Uterus (tissue), 2 donors: ENCODE measurements around the gene LONRF3.

Source experiments
- POLR2A ChIP-seq, 2 donors: fragments of 450-650 bp; IDR thresholded peaks; one replicate each; pipeline ENCODE4 v1.6.1; 2016; ENCODE audit warnings: antibody characterized with exemption in 2 of 2, mild to moderate bottlenecking in 1 of 2, moderate library complexity in 1 of 2
- TF ChIP-seq, protein P1 (sequence below), 4 experiments: fragments of 200-600 bp in 2 of 4; fragments of 450-650 bp in 2 of 4; sonication (generic) in 2 of 4; IDR thresholded peaks; one replicate each; pipeline ENCODE4 v1.5.1; 2016 to 2019; ENCODE audit warnings: antibody characterized with exemption in 4 of 4, mild to moderate bottlenecking in 2 of 4, moderate library complexity in 1 of 4

DNA sequence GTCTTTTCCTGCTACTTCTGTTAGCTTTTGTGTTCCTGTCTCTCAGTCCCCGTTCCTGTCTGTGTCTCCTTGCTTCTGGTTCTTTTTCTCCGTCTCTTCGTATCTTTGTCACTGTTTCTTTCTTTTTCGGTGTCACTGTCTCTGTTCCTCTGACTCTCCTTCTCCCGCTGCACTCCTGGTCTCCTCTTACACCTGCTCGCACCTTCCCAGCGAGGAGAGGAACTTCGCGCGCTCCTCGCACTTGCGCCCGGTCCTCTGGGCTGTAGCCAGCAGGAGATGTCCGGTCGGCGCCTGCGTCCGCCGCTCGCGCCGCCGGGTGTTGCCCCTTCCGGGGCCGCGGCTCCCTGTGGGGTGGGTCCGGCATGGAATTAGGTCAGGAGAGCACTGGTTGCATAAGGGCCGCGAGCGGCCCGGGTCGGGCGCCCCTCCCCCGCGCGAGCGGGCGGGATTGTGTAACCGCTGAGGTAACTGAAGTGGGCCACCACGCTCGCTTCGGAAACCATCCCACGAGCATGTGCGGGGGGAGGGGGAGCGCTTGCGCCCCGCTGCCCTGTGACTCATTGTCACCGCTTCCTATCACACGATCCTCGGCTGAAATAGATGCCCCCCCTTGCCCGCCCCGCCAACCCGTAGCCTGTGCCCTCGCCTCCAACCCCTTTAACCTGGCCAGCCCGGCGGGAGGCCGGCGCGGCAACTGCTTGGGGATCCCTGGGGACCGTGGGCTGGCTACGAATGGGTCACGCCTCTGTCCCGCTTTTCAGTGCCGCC, 1.6 kb downstream of the LONRF3 start:
- peak in 1 of 2 donors; percentile 51 for TF ChIP-seq POLR2A (IDR thresholded peaks at IDR 0.05)
- TF ChIP-seq, protein P1, sequence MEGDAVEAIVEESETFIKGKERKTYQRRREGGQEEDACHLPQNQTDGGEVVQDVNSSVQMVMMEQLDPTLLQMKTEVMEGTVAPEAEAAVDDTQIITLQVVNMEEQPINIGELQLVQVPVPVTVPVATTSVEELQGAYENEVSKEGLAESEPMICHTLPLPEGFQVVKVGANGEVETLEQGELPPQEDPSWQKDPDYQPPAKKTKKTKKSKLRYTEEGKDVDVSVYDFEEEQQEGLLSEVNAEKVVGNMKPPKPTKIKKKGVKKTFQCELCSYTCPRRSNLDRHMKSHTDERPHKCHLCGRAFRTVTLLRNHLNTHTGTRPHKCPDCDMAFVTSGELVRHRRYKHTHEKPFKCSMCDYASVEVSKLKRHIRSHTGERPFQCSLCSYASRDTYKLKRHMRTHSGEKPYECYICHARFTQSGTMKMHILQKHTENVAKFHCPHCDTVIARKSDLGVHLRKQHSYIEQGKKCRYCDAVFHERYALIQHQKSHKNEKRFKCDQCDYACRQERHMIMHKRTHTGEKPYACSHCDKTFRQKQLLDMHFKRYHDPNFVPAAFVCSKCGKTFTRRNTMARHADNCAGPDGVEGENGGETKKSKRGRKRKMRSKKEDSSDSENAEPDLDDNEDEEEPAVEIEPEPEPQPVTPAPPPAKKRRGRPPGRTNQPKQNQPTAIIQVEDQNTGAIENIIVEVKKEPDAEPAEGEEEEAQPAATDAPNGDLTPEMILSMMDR (IDR thresholded peaks at IDR 0.05): no peak
